Nucleus accumbens (tissue), 56 donors: ENCODE measurements around the gene AQP6.

ENCODE experiments used
- DNase-seq, 56 donors: peaks; one replicate each; lab custom pipeline; 2025; lab: John Stamatoyannopoulos, UW

Gene AQP6

GRCh38 chr12:49969027-49969426 lies 3.7 kb upstream of the AQP6 start:
- DNase-seq: peak in 52 of 56 donors; percentile 14 to 84 (median 55)

DNA sequence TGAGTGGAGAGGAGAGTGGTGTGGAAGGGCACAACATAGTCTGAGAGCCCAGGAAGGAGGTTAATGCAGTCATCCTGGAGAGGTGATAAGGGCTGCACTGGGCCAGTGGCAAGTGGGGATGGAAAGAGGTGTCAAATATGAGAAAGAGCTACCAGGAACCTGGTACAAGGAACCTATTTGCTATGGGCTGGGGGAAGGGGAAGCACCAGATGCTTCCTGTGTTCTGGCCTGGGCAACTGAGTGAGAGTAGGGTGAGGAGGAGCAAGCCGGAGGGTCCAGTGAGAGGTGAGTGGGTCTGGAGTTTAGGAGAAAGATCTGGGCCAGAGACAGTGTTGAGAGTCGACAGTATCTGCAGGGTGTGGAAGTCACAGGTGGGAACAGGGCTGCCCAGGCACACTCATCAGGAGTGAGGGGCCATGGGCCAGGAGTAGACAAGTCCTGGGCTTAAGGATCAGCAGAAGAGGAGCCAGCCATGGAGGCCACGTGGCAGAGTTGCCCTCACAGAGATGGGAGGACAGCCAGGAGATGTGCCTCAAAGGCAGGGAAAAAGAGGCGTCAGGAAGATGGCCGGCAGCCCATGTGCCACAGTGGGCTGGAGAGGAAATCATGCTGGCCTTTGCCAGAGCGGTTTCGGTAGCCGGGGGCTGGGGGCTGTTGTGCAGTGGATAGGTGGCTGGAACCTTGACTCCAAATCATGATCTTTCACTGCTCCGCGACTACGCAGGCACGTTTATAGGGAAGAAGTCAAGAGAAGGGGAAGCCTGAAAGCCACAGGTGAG lies 2.9 kb upstream of the AQP6 start:
- DNase-seq: peak in 4 of 56 donors; percentile 26 to 37 (median 34)

- no peak for DNase-seq
These were observed 2.1 kb upstream of the AQP6 start for GRCh38 chr12:49970658-49971057.

DNA sequence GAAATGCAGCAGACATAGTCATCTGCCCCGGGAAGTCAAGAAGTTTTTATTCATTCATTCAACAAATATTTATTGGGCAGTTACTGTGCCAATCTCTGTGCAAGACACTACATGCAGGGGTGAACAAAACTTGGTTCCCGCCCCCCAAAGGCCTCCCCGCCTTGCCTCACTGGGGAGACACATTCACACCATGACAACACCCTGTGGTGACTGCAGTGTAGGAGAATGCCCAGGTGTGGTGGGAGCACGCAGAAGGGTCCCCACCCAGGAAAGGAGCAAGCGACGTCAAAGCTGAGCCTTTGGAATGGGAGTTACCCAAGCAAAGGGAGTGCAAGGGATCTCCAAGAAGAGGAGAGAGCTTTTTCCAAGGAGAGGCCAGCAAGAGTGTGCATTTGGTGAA lies 1.6 kb upstream of the AQP6 start:
- DNase-seq: no peak

GRCh38 chr12:49972129-49972528 lies 618 bp upstream of the AQP6 start:
- DNase-seq: peak in 3 of 56 donors; percentile 18 to 35 (median 18)

GRCh38 chr12:49973361-49973830 lies 649 bp downstream of the AQP6 start:
- no peak for DNase-seq

GRCh38 chr12:49974231-49974675 lies 1.5 kb downstream of the AQP6 start:
- peak in 53 of 56 donors; percentile 21 to 88 (median 69) for DNase-seq

- peak in 29 of 56 donors; percentile 16 to 73 (median 53) for DNase-seq
These were observed 2.0 kb downstream of the AQP6 start for GRCh38 chr12:49974677-49975317.

GRCh38 chr12:49975318-49975761 lies 2.6 kb downstream of the AQP6 start:
- DNase-seq: no peak

GRCh38 chr12:49976557-49976956 lies 3.8 kb downstream of the AQP6 start:
- DNase-seq: no peak

GRCh38 chr12:49978125-49978524 lies 5.4 kb downstream of the AQP6 start:
- DNase-seq: no peak

GRCh38 chr12:49979016-49979586 lies 6.4 kb downstream of the AQP6 start:
- DNase-seq: peak in 47 of 56 donors; percentile 27 to 82 (median 68)

- DNase-seq: no peak
These were observed 7.0 kb downstream of the AQP6 start for GRCh38 chr12:49979791-49980190.

GRCh38 chr12:49980501-49981349 lies 8.0 kb downstream of the AQP6 start:
- no peak for DNase-seq

DNA sequence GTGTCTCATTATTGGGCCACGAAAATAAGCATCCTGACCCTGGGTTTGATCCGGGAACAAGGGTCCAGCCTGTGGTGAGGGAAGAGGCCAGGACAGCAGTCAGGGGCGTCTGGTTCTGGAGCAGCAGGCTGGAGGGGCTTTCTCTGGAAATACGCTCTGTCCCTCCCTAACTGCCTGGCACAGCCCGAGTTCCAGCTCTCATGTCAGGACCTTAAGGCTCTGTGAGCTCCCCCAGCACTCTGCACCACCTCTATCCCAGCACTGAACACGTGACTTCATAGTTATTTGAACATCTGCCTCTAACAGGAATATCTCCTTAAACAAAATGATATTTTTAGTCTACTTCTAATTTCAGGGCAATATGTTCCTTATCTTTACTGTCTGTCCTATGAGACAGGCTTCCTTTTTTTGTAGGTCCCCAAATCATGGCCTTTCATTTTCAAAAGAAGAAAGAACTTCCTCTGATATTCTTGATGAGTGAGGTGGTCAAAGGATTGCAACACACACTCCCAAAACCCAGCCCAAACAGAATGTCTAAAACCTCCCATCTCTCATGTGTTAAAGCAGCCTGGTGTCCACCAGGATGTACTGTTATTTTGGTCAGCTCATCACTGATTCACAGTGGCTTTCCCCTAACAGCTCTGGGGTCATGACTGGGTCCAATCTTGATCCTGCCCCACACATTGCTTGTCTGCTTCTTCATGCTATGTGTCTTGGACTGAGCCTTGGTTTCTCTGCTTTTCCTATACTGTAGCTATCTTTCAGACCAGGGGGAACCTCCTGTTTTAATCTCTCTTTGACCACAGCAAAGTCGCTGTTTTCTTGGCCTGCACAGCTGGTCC lies 9.7 kb downstream of the AQP6 start:
- no peak for DNase-seq

DNA sequence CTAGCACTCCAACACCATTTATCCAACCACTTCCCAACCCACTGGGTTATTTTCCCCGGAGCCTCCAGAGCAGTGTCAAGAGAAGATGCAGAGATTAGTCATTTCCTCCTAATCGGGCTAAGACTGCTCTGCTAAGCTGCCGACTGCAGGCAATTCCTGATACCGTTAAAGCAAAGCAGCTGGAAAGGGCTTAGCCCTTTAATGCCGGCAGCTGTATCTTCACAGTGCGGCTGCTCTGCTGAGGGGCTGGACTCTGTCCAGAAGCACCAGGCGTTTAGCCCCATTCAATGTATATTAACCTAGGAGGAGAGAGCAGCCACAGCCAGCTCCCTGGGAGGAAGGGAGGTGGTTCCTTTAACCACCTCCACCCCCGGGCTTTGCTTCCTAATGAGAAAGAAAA lies 11.1 kb downstream of the AQP6 start:
- peak in 9 of 56 donors; percentile 25 to 57 (median 39) for DNase-seq

- no peak for DNase-seq
These were observed 12.0 kb downstream of the AQP6 start for GRCh38 chr12:49984476-49985359.

GRCh38 chr12:49985981-49986380 lies 13.2 kb downstream of the AQP6 start:
- DNase-seq: no peak
